Mesodermal cell (in vitro differentiated cells): ENCODE measurements around the gene PALB2.
"Not testable (repeated sequence)": the region's sequence is repeated elsewhere in the genome, so short reads cannot be mapped to it uniquely, and the experiment has no call there.

Experiments used
- H3K27ac ChIP-seq: 2 replicates; pipeline ENCODE4 v1.7.0; 2013; ENCODE audit warnings: mild to moderate bottlenecking, low read depth, low read length, moderate library complexity; ENCODE audit not compliant: severe bottlenecking
- H3K36me3 ChIP-seq: 2 replicates; pipeline ENCODE4 v1.7.1; 2013; ENCODE audit warnings: mild to moderate bottlenecking, low read length, moderate library complexity; ENCODE audit not compliant: control insufficient read depth, insufficient read depth
- H3K4me1 ChIP-seq: one replicate; pipeline ENCODE4 v1.7.1; 2013; ENCODE audit warnings: mild to moderate bottlenecking, low read length; ENCODE audit not compliant: insufficient read depth, control insufficient read depth, poor library complexity, severe bottlenecking
- H3K4me3 ChIP-seq: 2 replicates; pipeline ENCODE4 v1.7.0; 2013; ENCODE audit warnings: low read length, control low read depth, mild to moderate bottlenecking; ENCODE audit not compliant: insufficient read depth, poor library complexity, severe bottlenecking; ENCODE audit errors: extremely low read depth
- H3K9me3 ChIP-seq: 2 replicates; pipeline ENCODE4 v1.7.1; 2013; ENCODE audit warnings: mild to moderate bottlenecking, low read length, moderate library complexity; ENCODE audit not compliant: control insufficient read depth
- WGBS, 2 experiments: methylation state at CpG; one replicate each; pipeline ENCODE4 v1.1.5; 2013; ENCODE audit warnings: missing lambda C conversion rate in 2 of 2; ENCODE audit not compliant: insufficient coverage in 2 of 2; 5-methylcytosine and 5-hydroxymethylcytosine counted together

Gene PALB2

DNA sequence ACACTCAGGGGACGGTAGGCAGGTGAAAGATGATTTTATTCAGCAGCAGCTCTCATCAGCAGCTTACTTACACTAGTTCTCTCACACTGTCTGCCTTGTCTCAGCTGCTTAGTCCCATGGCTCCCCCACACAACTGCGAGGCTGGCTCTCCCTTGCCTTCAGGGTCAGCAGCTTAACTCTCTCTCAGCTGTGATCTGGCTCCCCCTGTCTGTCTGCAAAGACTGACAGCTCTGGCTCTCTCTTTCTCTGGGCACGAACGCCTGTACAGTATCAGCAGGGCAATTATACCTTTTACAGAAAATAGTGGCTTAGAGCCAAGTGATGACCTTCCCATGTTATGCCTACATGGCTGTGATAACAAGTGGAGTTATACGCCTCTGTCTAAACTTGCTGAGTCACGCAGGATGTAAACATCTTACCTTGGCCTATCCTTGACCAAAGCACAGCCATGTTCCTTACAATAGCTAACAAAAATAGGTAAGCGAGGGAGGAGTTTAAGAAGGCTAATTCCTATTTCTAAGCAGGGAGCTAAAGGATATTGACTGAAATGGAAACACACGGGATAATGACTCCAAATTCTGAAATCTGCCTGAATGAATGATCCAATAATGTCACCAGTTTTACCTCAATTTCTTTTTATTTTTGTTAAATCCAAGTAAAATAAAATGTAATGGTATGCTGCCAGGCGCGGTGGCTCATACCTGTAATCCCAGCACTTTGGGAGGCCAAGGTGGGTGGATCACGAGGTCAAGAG, 43.9 kb downstream of the PALB2 start:
- Histone ChIP-seq H3K27ac (peak overlapping the region; percentile 2), H3K4me1 (peaks cover 4% of the 10 kb centered on the region), H3K4me3 (no peak overlapping the region), H3K9me3 (no peaks in the 10 kb centered on the region), H3K36me3 (peaks cover 35% of the 10 kb centered on the region)
- 67 to 89% methylated on average over 2 to 3 of the region's 11 CpGs for WGBS, 2 experiments

- H3K9me3 ChIP-seq, result no peaks in the 10 kb centered on the region
- peak within 1 kb of the TSS; percentile 100 for H3K4me3 ChIP-seq
- H3K27ac ChIP-seq, result peak within 1 kb of the TSS; percentile 49
- H3K36me3 ChIP-seq, result peaks cover 38% of the 10 kb centered on the region
- 2 to 3% methylated on average over 58 to 65 of the region's 67 CpGs for WGBS, 2 experiments
- peaks cover 4% of the 10 kb centered on the region for H3K4me1 ChIP-seq
These were observed 45.0 kb downstream of the PALB2 start, which contains the start of gene NDUFAB1 for GRCh38 chr16:23595951-23596720. Gene NDUFAB1, minus strand, starts transcription at chr16:23596316. Its CDS starts 26 bp downstream, at chr16:23596290.

GRCh38 chr16:23595246-23595950, 45.7 kb downstream of the PALB2 start:
- Histone ChIP-seq H3K4me3 (peak overlapping the region; percentile 100), H3K4me1 (peaks cover 4% of the 10 kb centered on the region), H3K27ac (peak overlapping the region; percentile 49), H3K36me3 (peaks cover 43% of the 10 kb centered on the region), H3K9me3 (no peaks in the 10 kb centered on the region)
- WGBS, 2 experiments, result 18 to 24% methylated on average over 33 to 34 of the region's 34 CpGs

GRCh38 chr16:23594186-23594585, 46.9 kb downstream of the PALB2 start:
- H3K9me3 ChIP-seq, result no peaks in the 10 kb centered on the region
- H3K27ac ChIP-seq, result no peak overlapping the region
- peaks cover 55% of the 10 kb centered on the region for H3K36me3 ChIP-seq
- no peak overlapping the region for H3K4me3 ChIP-seq
- peaks cover 4% of the 10 kb centered on the region for H3K4me1 ChIP-seq
- WGBS, 2 experiments, result 90 to 95% methylated on average over 10 of the region's 12 CpGs

DNA sequence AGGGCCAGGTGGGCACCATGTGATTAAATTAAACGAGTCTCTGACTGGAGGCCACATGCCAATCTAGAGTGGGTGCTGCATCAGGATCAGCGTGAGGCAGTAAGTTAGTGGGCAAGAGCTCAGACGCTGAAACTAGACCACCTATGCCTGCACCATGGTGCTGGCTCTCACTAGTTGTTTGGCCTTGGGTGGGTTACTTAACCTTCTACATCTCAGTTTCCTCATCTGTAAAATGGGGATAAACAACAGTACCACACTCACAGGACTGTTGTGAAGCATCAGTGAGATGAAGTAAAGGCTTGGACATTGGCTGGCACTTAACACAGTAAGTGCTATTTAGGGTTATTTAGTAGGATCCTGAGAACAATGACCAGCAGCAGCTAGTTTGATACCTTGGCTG, 50.9 kb downstream of the PALB2 start:
- H3K27ac ChIP-seq, result no peak overlapping the region
- H3K36me3 ChIP-seq, result peaks cover 95% of the 10 kb centered on the region
- WGBS, 2 experiments, result 67 to 100% methylated on average over 1 to 2 of the region's 3 CpGs
- no peak overlapping the region for H3K4me3 ChIP-seq
- H3K9me3 ChIP-seq, result no peaks in the 10 kb centered on the region
- peaks cover 4% of the 10 kb centered on the region for H3K4me1 ChIP-seq

GRCh38 chr16:23587726-23588125, 53.4 kb downstream of the PALB2 start:
- Histone ChIP-seq H3K4me3 (no peak overlapping the region), H3K9me3 (no peaks in the 10 kb centered on the region), H3K27ac (no peak overlapping the region), H3K4me1 (no peaks in the 10 kb centered on the region), H3K36me3 (peaks cover 87% of the 10 kb centered on the region)
- 88 to 100% methylated on average over 2 to 5 of the region's 5 CpGs for WGBS, 2 experiments

DNA sequence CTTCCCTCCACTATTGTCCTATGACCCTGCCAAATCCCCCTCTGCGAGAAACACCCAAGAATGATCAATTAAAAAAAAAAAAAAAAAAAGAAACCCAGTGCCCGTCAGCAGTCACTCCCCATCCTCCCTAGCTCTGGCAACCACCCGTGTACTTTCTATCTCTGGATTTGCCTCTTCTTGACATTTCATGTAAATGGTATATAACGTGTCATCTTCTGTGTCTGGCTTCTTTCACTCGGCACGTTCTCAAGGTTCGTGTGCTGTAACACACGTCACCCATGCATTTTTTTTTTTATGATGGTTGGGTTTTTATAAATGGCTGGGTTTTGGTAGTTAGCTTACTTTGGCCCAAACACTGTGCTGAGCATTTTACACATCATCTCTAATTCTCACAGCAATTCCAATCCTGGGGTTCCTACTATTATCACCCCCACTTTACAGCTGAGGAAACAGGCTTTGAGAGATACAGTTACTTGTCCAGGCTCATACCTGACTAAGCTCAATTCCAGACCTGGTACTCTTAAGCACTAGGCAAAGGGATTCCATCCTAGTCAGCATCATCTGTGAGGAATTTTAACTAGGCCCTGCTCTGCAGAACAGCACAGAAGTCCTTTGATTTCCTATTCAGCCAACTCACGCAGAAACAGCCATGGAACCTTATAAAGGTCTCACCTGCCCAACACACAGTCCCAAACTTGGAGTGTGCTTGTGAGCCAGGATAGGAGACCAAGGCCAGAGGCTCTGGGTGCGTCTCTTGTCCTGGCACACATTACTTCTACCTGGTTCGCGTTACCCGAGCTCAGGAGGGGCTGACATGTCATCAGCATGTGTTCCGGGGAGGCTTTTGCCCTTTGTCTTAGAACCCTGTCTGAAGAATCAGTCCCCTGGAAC, 56.7 kb downstream of the PALB2 start:
- H3K9me3 ChIP-seq, result no peaks in the 10 kb centered on the region
- H3K36me3 ChIP-seq, result peaks cover 84% of the 10 kb centered on the region
- no peak overlapping the region for H3K4me3 ChIP-seq
- H3K27ac ChIP-seq, result peak overlapping the region; percentile 0
- H3K4me1 ChIP-seq, result no peaks in the 10 kb centered on the region
- 95 to 97% methylated on average over 5 to 12 of the region's 14 CpGs for WGBS, 2 experiments

GRCh38 chr16:23583271-23583670, 57.8 kb downstream of the PALB2 start:
- not testable (repeated sequence) for H3K4me3 ChIP-seq, H3K4me1 ChIP-seq, H3K27ac ChIP-seq, H3K9me3 ChIP-seq
- WGBS, 2 experiments, result 92 to 100% methylated on average over 3 to 13 of the region's 30 CpGs
- peaks cover 83% of the 10 kb centered on the region for H3K36me3 ChIP-seq

GRCh38 chr16:23581764-23582163, 59.3 kb downstream of the PALB2 start:
- peaks cover 75% of the 10 kb centered on the region for H3K36me3 ChIP-seq
- H3K9me3 ChIP-seq, result no peaks in the 10 kb centered on the region
- no peaks in the 10 kb centered on the region for H3K4me1 ChIP-seq
- H3K27ac ChIP-seq, result no peak overlapping the region
- no peak overlapping the region for H3K4me3 ChIP-seq

GRCh38 chr16:23580391-23580790, 60.7 kb downstream of the PALB2 start:
- H3K9me3 ChIP-seq, result no peaks in the 10 kb centered on the region
- H3K4me1 ChIP-seq, result no peaks in the 10 kb centered on the region
- no peak overlapping the region for H3K4me3 ChIP-seq
- H3K27ac ChIP-seq, result no peak overlapping the region
- peaks cover 67% of the 10 kb centered on the region for H3K36me3 ChIP-seq
